IMR-90 (cell line): ENCODE results near the gene SLC2A11. TPM values are rescaled to one million over a fixed set of nuclear protein-coding genes. Genes with fewer than 3 reads are reported as not detected.

Experiments
- ATAC-seq: fragments of 200-7000 bp; cut with Tn5 transposase; 2 replicates; pipeline ENCODE4 v1.9.1; 2020; ENCODE audit warnings: low read depth, mild to moderate bottlenecking, moderate library complexity
- BruUV-seq: library from RNA; stranded (reverse); fragments of 400-500 nt; replicated peaks from 2 replicates; lab custom pipeline; 2021; lab: Mats Ljungman, UMichigan
- CTCF ChIA-PET: fragments of 300-600 bp; formaldehyde crosslinking; extraction: SDS; loops from one replicate; lab custom pipeline; 2021; ENCODE audit warnings: antibody characterized with exemption; lab: Yijun Ruan, JAX
- POLR2A ChIA-PET: fragments of 300-600 bp; sonication (Branson Sonifier 250); formaldehyde crosslinking; loops from one replicate; lab custom pipeline; 2022; ENCODE audit warnings: antibody characterized with exemption; ENCODE audit not compliant: unreplicated experiment; lab: Charles Lee
- DNase-seq: peaks from one replicate; pipeline ENCODE4 v3.0.0; 2013
- H2AFZ ChIP-seq: replicated peaks from 2 replicates; pipeline ENCODE3; 2013; ENCODE audit warnings: low read length, mild to moderate bottlenecking; ENCODE audit not compliant: poor library complexity
- H2AK5ac ChIP-seq: 2 replicates; pipeline ENCODE4 v1.6.1; 2013; ENCODE audit warnings: low read depth, low read length, inconsistent platforms
- H2AK9ac ChIP-seq: replicated peaks from 2 replicates; pipeline ENCODE3; 2013; ENCODE audit warnings: mild to moderate bottlenecking, low read depth, low read length, moderate library complexity; ENCODE audit not compliant: poor library complexity
- H2BK120ac ChIP-seq: 2 replicates; pipeline ENCODE4 v1.6.1; 2013; ENCODE audit warnings: low read depth, low read length, inconsistent platforms
- H2BK15ac ChIP-seq: 3 replicates; pipeline ENCODE4 v1.6.1; 2013; ENCODE audit warnings: low read depth, low read length, inconsistent platforms
- H2BK20ac ChIP-seq: 2 replicates; pipeline ENCODE4 v1.6.1; 2013; ENCODE audit warnings: low read depth, mild to moderate bottlenecking, inconsistent platforms, low read length, moderate library complexity
- H2BK5ac ChIP-seq: 2 replicates; pipeline ENCODE4 v1.6.1; 2013; ENCODE audit warnings: mild to moderate bottlenecking, low read depth, low read length, inconsistent platforms; ENCODE audit not compliant: poor library complexity, severe bottlenecking
- H3K14ac ChIP-seq: replicated peaks from 2 replicates; pipeline ENCODE4 v1.6.1; 2013; ENCODE audit warnings: low read depth, low read length, inconsistent platforms
- H3K18ac ChIP-seq: 2 replicates; pipeline ENCODE4 v1.6.1; 2013; ENCODE audit warnings: low read depth, low read length, control low read depth
- H3K23ac ChIP-seq: 2 replicates; pipeline ENCODE4 v1.6.1; 2013; ENCODE audit warnings: low read depth, low read length, inconsistent platforms
- H3K27ac ChIP-seq: 2 replicates; pipeline ENCODE4 v1.5.1; 2013; ENCODE audit warnings: mild to moderate bottlenecking, control low read depth, low read length; ENCODE audit not compliant: insufficient read depth
- H3K27me3 ChIP-seq: 2 replicates; pipeline ENCODE4 v1.6.1; 2013; ENCODE audit warnings: low read length; ENCODE audit not compliant: control insufficient read depth, insufficient read depth
- H3K36me3 ChIP-seq: 2 replicates; pipeline ENCODE4 v1.6.1; 2013; ENCODE audit warnings: low read length, mixed read lengths; ENCODE audit not compliant: control insufficient read depth, insufficient read depth
- H3K4ac ChIP-seq: 2 replicates; pipeline ENCODE4 v1.6.1; 2013; ENCODE audit warnings: low read depth, low read length, inconsistent platforms
- H3K4me1 ChIP-seq: 2 replicates; pipeline ENCODE4 v1.6.1; 2013; ENCODE audit warnings: low read length, mixed read lengths; ENCODE audit not compliant: control insufficient read depth, insufficient read depth
- H3K4me2 ChIP-seq: 2 replicates; pipeline ENCODE4 v1.6.1; 2013; ENCODE audit warnings: low read depth, mild to moderate bottlenecking, control low read depth, low read length, moderate library complexity
- H3K4me3 ChIP-seq: 2 replicates; pipeline ENCODE4 v1.5.1; 2013; ENCODE audit warnings: low read depth, mild to moderate bottlenecking, control low read depth, low read length, moderate library complexity; ENCODE audit not compliant: insufficient read depth
- H3K56ac ChIP-seq: 2 replicates; pipeline ENCODE4 v1.6.1; 2013; ENCODE audit warnings: low read length, inconsistent platforms; ENCODE audit not compliant: insufficient read depth; ENCODE audit errors: extremely low read depth
- H3K79me1 ChIP-seq, 2 experiments: 2 replicates each; pipeline ENCODE4 v1.6.1; 2013; ENCODE audit warnings: low read length in 2 of 2, inconsistent platforms in 1 of 2, low read depth in 1 of 2
- H3K9ac ChIP-seq: 2 replicates; pipeline ENCODE4 v1.6.1; 2013; ENCODE audit warnings: low read depth, low read length, control low read depth
- H3K9me1 ChIP-seq: 2 replicates; pipeline ENCODE4 v1.6.1; 2013; ENCODE audit warnings: low read length, inconsistent platforms; ENCODE audit not compliant: insufficient read depth
- H3K9me3 ChIP-seq: 2 replicates; pipeline ENCODE4 v1.6.1; 2013; ENCODE audit warnings: low read length; ENCODE audit not compliant: control insufficient read depth, insufficient read depth
- H4K20me1 ChIP-seq: 2 replicates; pipeline ENCODE4 v1.6.1; 2013; ENCODE audit warnings: low read length, inconsistent platforms; ENCODE audit not compliant: insufficient read depth
- H4K5ac ChIP-seq: 2 replicates; pipeline ENCODE4 v1.6.1; 2013; ENCODE audit warnings: mild to moderate bottlenecking, low read depth, low read length, control low read depth
- H4K8ac ChIP-seq, 2 experiments: 2 replicates each; pipeline ENCODE4 v1.6.1; 2013; ENCODE audit warnings: low read depth in 2 of 2, low read length in 2 of 2, control low read depth in 1 of 2, inconsistent platforms in 1 of 2
- H4K91ac ChIP-seq: 2 replicates; pipeline ENCODE4 v1.6.1; 2013; ENCODE audit warnings: low read depth, low read length, inconsistent platforms; ENCODE audit not compliant: insufficient read depth
- BHLHE40 ChIP-seq: fragments of 150-350 bp; IDR thresholded peaks from 2 replicates; pipeline ENCODE4 v1.6.1; 2016; ENCODE audit warnings: mild to moderate bottlenecking, low read depth, low read length
- CEBPB ChIP-seq: IDR thresholded peaks from 2 replicates; pipeline ENCODE4 v1.6.1; 2012; ENCODE audit warnings: low read depth, low read length, improper control_type of control experiment
- CHD1 ChIP-seq: IDR thresholded peaks from 2 replicates; pipeline ENCODE4 v1.6.1; 2012; ENCODE audit warnings: low read depth, low read length, improper control_type of control experiment
- ELK1 ChIP-seq: fragments of 150-350 bp; IDR thresholded peaks from 2 replicates; pipeline ENCODE4 v1.6.1; 2016; ENCODE audit warnings: low read depth, mild to moderate bottlenecking, low read length, moderate library complexity, borderline replicate concordance
- FOS ChIP-seq: fragments of 150-350 bp; IDR thresholded peaks from 2 replicates; pipeline ENCODE4 v1.6.1; 2016; ENCODE audit warnings: low read depth, low read length
- MAFK ChIP-seq: IDR thresholded peaks from 2 replicates; pipeline ENCODE4 v1.6.1; 2012; ENCODE audit warnings: low read depth, low read length, improper control_type of control experiment
- MXI1 ChIP-seq: IDR thresholded peaks from 2 replicates; pipeline ENCODE4 v1.6.1; 2012; ENCODE audit warnings: low read depth, mild to moderate bottlenecking, low read length, moderate library complexity, borderline replicate concordance
- NFE2L2 ChIP-seq: fragments of 150-350 bp; IDR thresholded peaks from 2 replicates; pipeline ENCODE4 v1.6.1; 2016; ENCODE audit warnings: low read depth, mild to moderate bottlenecking, low read length
- POLR2A ChIP-seq: IDR thresholded peaks from 2 replicates; pipeline ENCODE4 v1.6.1; 2012; ENCODE audit warnings: mild to moderate bottlenecking, low read depth, low read length
- RCOR1 ChIP-seq: IDR thresholded peaks from 2 replicates; pipeline ENCODE4 v1.6.1; 2012; ENCODE audit warnings: mild to moderate bottlenecking, low read length, improper control_type of control experiment; ENCODE audit not compliant: insufficient replicate concordance
- RFX5 ChIP-seq: IDR thresholded peaks from 2 replicates; pipeline ENCODE4 v1.8.0; 2012; ENCODE audit warnings: low read depth, mild to moderate bottlenecking, low read length, moderate library complexity
- WGBS, 2 experiments: methylation state at CpG; one replicate each; pipeline versions ENCODE4 v1.1.5 to v1.1.7; 2013; ENCODE audit warnings: missing lambda C conversion rate in 2 of 2; ENCODE audit not compliant: insufficient read length in 1 of 2; ENCODE audit errors: extremely low coverage in 2 of 2; 5-methylcytosine and 5-hydroxymethylcytosine counted together
- dilution Hi-C: fragments of 300-500 bp; cut with HindIII; formaldehyde crosslinking; loops from one replicate; pipeline ENCODE4 v1.14.3; 2018; ENCODE audit warnings: low sequenced_read_pairs; ENCODE audit not compliant: unreplicated experiment
- in situ Hi-C: fragments of 300-500 bp; cut with MboI; formaldehyde crosslinking; loops from 3 replicates; pipeline ENCODE4 v1.14.3; 2019; ENCODE audit warnings: low sequenced_read_pairs, inconsistent platforms, mixed read lengths
- intact Hi-C: fragments of 100-400 bp; cut with micrococcal nuclease; formaldehyde crosslinking; loops from 2 replicates; pipeline ENCODE4 v1.10.0; 2022
- polyA plus RNA-seq, 3 experiments: library from polyadenylated mRNA; depleted of rRNA; stranded (reverse); fragments of >200 nt; gene quantifications; 2 replicates each; pipeline ENCODE4 v1.2.3, GENCODE V29; 2012; ENCODE audit warnings: low replicate concordance in 1 of 3
- total RNA-seq: library from RNA; depleted of rRNA; stranded (reverse); fragments of >200 nt; gene quantifications from 2 replicates; pipeline ENCODE4 v1.2.3, GENCODE V29; 2012
- TF ChIP-seq, protein P1 (sequence below): conservative IDR thresholded peaks from 2 replicates; pipeline ENCODE4 v1.5.1; 2012; ENCODE audit warnings: mild to moderate bottlenecking, low read depth, low read length, improper control_type of control experiment

SLC2A11 gene
- total and polyA plus RNA-seq, 2 of the 4 experiments (the other 2 are of a cell fraction), result 3.2 to 8.7 TPM

DNA sequence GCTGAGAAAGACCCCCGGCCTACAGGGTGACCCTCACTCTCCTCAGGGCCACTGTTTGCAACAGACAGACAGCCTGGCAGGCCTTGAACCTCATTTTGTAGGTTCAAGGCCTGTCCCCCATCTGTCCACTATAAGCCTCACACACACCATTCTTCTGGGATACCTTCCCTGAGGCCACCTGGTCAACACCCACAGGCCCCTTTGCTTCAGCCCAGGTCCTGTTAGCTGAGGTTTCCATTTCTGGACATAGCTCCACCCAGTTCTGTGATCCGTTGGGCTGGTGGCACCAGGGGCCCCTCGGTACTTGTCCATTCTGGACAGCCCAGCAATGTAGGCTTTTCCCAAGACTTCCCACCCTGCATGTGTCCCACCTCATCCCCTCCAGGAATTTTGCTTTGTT lies 39.6 kb downstream of the SLC2A11 start:
- Histone ChIP-seq H3K79me1 (peaks cover 17 to 31% of the 10 kb centered on the region in 2 experiments), H2BK15ac (no peak overlapping the region), H4K8ac (no peak overlapping the region), H3K18ac (no peak overlapping the region), H2AK5ac (no peak overlapping the region), H3K9me1 (peaks cover 21% of the 10 kb centered on the region), H2AK9ac (peak overlapping the region; percentile 23), H3K9me3 (no peaks in the 10 kb centered on the region), H2BK120ac (no peak overlapping the region), H3K4me3 (no peak overlapping the region), H2BK5ac (no peak overlapping the region), H3K4me2 (no peak overlapping the region), H3K27me3 (no peaks in the 10 kb centered on the region), H2AFZ (no peak overlapping the region), H2BK20ac (no peak overlapping the region), H4K5ac (no peak overlapping the region), H3K4ac (no peak overlapping the region), H3K36me3 (peaks cover 24% of the 10 kb centered on the region), H3K4me1 (peaks cover 12% of the 10 kb centered on the region), H3K27ac (no peak overlapping the region), H4K91ac (no peak overlapping the region), H3K23ac (no peak overlapping the region), H3K14ac (no peak overlapping the region), H4K20me1 (peaks cover 24% of the 10 kb centered on the region), H3K56ac (no peak overlapping the region), H3K9ac (no peak overlapping the region)
- WGBS, 2 experiments, result 100% methylated on average over 1 of the region's 3 CpGs; no CpG with 5 or more reads in 1 of the 2 experiments
- dilution Hi-C loops, result no loop called here
- DNase-seq (no peak), ATAC-seq (no peak)
- TF ChIP-seq, protein P1, sequence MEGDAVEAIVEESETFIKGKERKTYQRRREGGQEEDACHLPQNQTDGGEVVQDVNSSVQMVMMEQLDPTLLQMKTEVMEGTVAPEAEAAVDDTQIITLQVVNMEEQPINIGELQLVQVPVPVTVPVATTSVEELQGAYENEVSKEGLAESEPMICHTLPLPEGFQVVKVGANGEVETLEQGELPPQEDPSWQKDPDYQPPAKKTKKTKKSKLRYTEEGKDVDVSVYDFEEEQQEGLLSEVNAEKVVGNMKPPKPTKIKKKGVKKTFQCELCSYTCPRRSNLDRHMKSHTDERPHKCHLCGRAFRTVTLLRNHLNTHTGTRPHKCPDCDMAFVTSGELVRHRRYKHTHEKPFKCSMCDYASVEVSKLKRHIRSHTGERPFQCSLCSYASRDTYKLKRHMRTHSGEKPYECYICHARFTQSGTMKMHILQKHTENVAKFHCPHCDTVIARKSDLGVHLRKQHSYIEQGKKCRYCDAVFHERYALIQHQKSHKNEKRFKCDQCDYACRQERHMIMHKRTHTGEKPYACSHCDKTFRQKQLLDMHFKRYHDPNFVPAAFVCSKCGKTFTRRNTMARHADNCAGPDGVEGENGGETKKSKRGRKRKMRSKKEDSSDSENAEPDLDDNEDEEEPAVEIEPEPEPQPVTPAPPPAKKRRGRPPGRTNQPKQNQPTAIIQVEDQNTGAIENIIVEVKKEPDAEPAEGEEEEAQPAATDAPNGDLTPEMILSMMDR, result no peak
- TF ChIP-seq NFE2L2 (no peak), RFX5 (no peak), RCOR1 (no peak), CHD1 (no peak), BHLHE40 (no peak), MXI1 (no peak), FOS (no peak), MAFK (no peak), POLR2A (no peak), CEBPB (no peak), ELK1 (no peak)
- POLR2A ChIA-PET, result no interaction called here
- in situ Hi-C loops, result no loop called here
- CTCF ChIA-PET, result no interaction called here
- intact Hi-C loops, result no loop called here
- no TSS peak for BruUV-seq
